ENCODE measurements around the gene TICAM1.
"Not testable (repeated sequence)": the region's sequence is repeated elsewhere in the genome, so short reads cannot be mapped to it uniquely, and the experiment has no call there.

TICAM1 gene

GRCh38 chr19:4852484-4852883, 21.0 kb upstream of the TICAM1 start:
- H3K27me3 Mint-ChIP-seq: no peaks in the 10 kb centered on the region
- H3K4me1 Mint-ChIP-seq: no peaks in the 10 kb centered on the region
- H3K36me3 Mint-ChIP-seq: peaks cover 2% of the 10 kb centered on the region
- no peak overlapping the region for H3K4me3 Mint-ChIP-seq
- no peaks in the 10 kb centered on the region for H3K9me3 Mint-ChIP-seq
- no peak overlapping the region for H3K27ac Mint-ChIP-seq

GRCh38 chr19:4851551-4852290, 20.2 kb upstream of the TICAM1 start:
- Mint-ChIP-seq H3K9me3 (no peaks in the 10 kb centered on the region), H3K36me3 (peaks cover 2% of the 10 kb centered on the region), H3K4me1 (no peaks in the 10 kb centered on the region), H3K27ac (no peak overlapping the region), H3K4me3 (no peak overlapping the region), H3K27me3 (no peaks in the 10 kb centered on the region)

GRCh38 chr19:4849019-4849418, 17.5 kb upstream of the TICAM1 start:
- H3K4me3 Mint-ChIP-seq: no peak overlapping the region
- no peaks in the 10 kb centered on the region for H3K27me3 Mint-ChIP-seq
- H3K27ac Mint-ChIP-seq: no peak overlapping the region
- H3K36me3 Mint-ChIP-seq: peaks cover 2% of the 10 kb centered on the region
- H3K4me1 Mint-ChIP-seq: no peaks in the 10 kb centered on the region
- H3K9me3 Mint-ChIP-seq: no peaks in the 10 kb centered on the region

- H3K36me3 Mint-ChIP-seq: peaks cover 2% of the 10 kb centered on the region
Observed at GRCh38 chr19:4847190-4847973, 15.9 kb upstream of the TICAM1 start.

GRCh38 chr19:4845975-4846374, 14.5 kb upstream of the TICAM1 start:
- not testable (repeated sequence) for H3K36me3 Mint-ChIP-seq, H3K27ac Mint-ChIP-seq, H3K4me1 Mint-ChIP-seq, H3K27me3 Mint-ChIP-seq, H3K9me3 Mint-ChIP-seq, H3K4me3 Mint-ChIP-seq

More at GRCh38 chr19:4847190-4847973, 15.9 kb upstream of the TICAM1 start:
- Mint-ChIP-seq H3K27me3 (no peaks in the 10 kb centered on the region), H3K9me3 (no peaks in the 10 kb centered on the region), H3K4me1 (no peaks in the 10 kb centered on the region), H3K4me3 (no peak overlapping the region), H3K27ac (no peak overlapping the region)

GRCh38 chr19:4844348-4845179, 13.1 kb upstream of the TICAM1 start:
- no peaks in the 10 kb centered on the region for H3K36me3 Mint-ChIP-seq
- H3K27me3 Mint-ChIP-seq: no peaks in the 10 kb centered on the region
- no peaks in the 10 kb centered on the region for H3K4me1 Mint-ChIP-seq
- H3K9me3 Mint-ChIP-seq: no peaks in the 10 kb centered on the region
- H3K27ac Mint-ChIP-seq: no peak overlapping the region
- H3K4me3 Mint-ChIP-seq: no peak overlapping the region

- H3K27me3 Mint-ChIP-seq: no peaks in the 10 kb centered on the region
- no peak overlapping the region for H3K27ac Mint-ChIP-seq
- H3K4me1 Mint-ChIP-seq: no peaks in the 10 kb centered on the region
- no peak overlapping the region for H3K4me3 Mint-ChIP-seq
- H3K9me3 Mint-ChIP-seq: no peaks in the 10 kb centered on the region
- H3K36me3 Mint-ChIP-seq: no peaks in the 10 kb centered on the region
Observed at GRCh38 chr19:4843647-4843965, 12.1 kb upstream of the TICAM1 start.

GRCh38 chr19:4839192-4839591, 7.7 kb upstream of the TICAM1 start:
- Mint-ChIP-seq H3K9me3 (no peaks in the 10 kb centered on the region), H3K4me3 (no peak overlapping the region), H3K4me1 (no peaks in the 10 kb centered on the region), H3K36me3 (no peaks in the 10 kb centered on the region), H3K27ac (no peak overlapping the region), H3K27me3 (no peaks in the 10 kb centered on the region)

- H3K27me3 Mint-ChIP-seq: no peaks in the 10 kb centered on the region
- H3K4me3 Mint-ChIP-seq: peak overlapping the region; percentile 62
- H3K36me3 Mint-ChIP-seq: peaks cover 2% of the 10 kb centered on the region
- peak overlapping the region; percentile 30 for H3K27ac Mint-ChIP-seq
- no peaks in the 10 kb centered on the region for H3K9me3 Mint-ChIP-seq
- H3K4me1 Mint-ChIP-seq: peaks cover 26% of the 10 kb centered on the region
Observed at GRCh38 chr19:4832776-4833175, 1.3 kb upstream of the TICAM1 start.

GRCh38 chr19:4831979-4832340, 448 bp upstream of the TICAM1 start:
- Mint-ChIP-seq H3K4me1 (peaks cover 28% of the 10 kb centered on the region), H3K27ac (peak overlapping the region; percentile 68), H3K4me3 (peak overlapping the region; percentile 87)
- H3K27me3 Mint-ChIP-seq, H3K9me3 Mint-ChIP-seq, H3K36me3 Mint-ChIP-seq: not testable (repeated sequence)

GRCh38 chr19:4830768-4831265, 695 bp downstream of the TICAM1 start:
- Mint-ChIP-seq H3K27ac (peak overlapping the region; percentile 93), H3K9me3 (no peaks in the 10 kb centered on the region), H3K4me1 (peaks cover 28% of the 10 kb centered on the region), H3K36me3 (peaks cover 2% of the 10 kb centered on the region), H3K4me3 (peak overlapping the region; percentile 87), H3K27me3 (no peaks in the 10 kb centered on the region)

- Mint-ChIP-seq H3K4me1 (peaks cover 28% of the 10 kb centered on the region), H3K4me3 (peak overlapping the region; percentile 87), H3K27ac (peak overlapping the region; percentile 93)
Observed at GRCh38 chr19:4830332-4830731, 1.2 kb downstream of the TICAM1 start.

GRCh38 chr19:4829001-4829712, 2.4 kb downstream of the TICAM1 start:
- no peaks in the 10 kb centered on the region for H3K27me3 Mint-ChIP-seq
- peak overlapping the region; percentile 82 for H3K27ac Mint-ChIP-seq
- H3K4me1 Mint-ChIP-seq: peaks cover 28% of the 10 kb centered on the region
- no peaks in the 10 kb centered on the region for H3K9me3 Mint-ChIP-seq
- peak overlapping the region; percentile 77 for H3K4me3 Mint-ChIP-seq
- H3K36me3 Mint-ChIP-seq: peaks cover 2% of the 10 kb centered on the region

More at GRCh38 chr19:4830332-4830731, 1.2 kb downstream of the TICAM1 start:
- Mint-ChIP-seq H3K27me3 (no peaks in the 10 kb centered on the region), H3K36me3 (peaks cover 2% of the 10 kb centered on the region), H3K9me3 (no peaks in the 10 kb centered on the region)

- Mint-ChIP-seq H3K27ac (peak overlapping the region; percentile 51), H3K9me3 (no peaks in the 10 kb centered on the region), H3K36me3 (peaks cover 1% of the 10 kb centered on the region), H3K27me3 (no peaks in the 10 kb centered on the region), H3K4me3 (no peak overlapping the region), H3K4me1 (peaks cover 6% of the 10 kb centered on the region)
Observed at GRCh38 chr19:4823577-4823976, 7.9 kb downstream of the TICAM1 start.

- not testable (repeated sequence) for H3K27ac Mint-ChIP-seq, H3K9me3 Mint-ChIP-seq, H3K27me3 Mint-ChIP-seq, H3K36me3 Mint-ChIP-seq, H3K4me3 Mint-ChIP-seq, H3K4me1 Mint-ChIP-seq
Observed at GRCh38 chr19:4822354-4822753, 9.2 kb downstream of the TICAM1 start.

Measured in activated naive CD4-positive, alpha-beta T cell treated with anti-CD3 and anti-CD28 coated beads, Interleukin-2, amount 50 U/mL, for 24 hours (primary cell).